ENCODE results near the gene TSHR. TPM values are rescaled to one million over a fixed set of nuclear protein-coding genes. Genes with fewer than 3 reads are reported as not detected.

Gene TSHR
- total RNA-seq, 1 experiment from 2014 or later: not detected

DNA sequence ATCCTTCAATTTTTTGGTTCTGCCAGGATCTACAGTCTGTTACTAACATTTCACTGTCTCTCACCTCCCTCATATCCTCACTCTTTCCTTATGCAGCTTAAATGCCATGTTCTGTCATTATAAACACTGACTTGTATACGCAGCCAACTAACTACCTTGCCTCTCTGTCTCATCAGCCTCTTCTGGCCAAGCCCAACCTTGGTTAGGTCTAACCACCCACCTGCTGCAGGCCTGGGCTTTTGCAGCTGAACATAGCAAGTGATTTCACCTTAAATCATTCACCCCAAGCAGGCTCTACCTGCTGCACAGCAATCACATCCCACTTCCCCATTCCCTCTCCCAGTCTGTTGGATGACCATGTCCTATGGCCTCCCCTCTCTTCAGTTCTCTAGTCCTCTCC lies 173.8 kb downstream of the TSHR start:
- Mint-ChIP-seq H3K4me3 (no peak overlapping the region), H3K9me3 (no peaks in the 10 kb centered on the region), H3K4me1 (no peaks in the 10 kb centered on the region), H3K27ac (no peak overlapping the region), H3K27me3 (ENCODE audit: low read depth) (no peaks in the 10 kb centered on the region; the same call in 1 of the 2 replicates), H3K36me3 (ENCODE audit: insufficient read depth in 1 of 3, low read depth in 3 of 3) (no peaks in the 10 kb centered on the region)
- Histone ChIP-seq H3K4me2 (ENCODE audit: insufficient read depth, insufficient read length, low read length) (no peak overlapping the region), H3K27ac (ENCODE audit: insufficient read length, low read depth, low read length) (no peak overlapping the region), H2BK5ac (ENCODE audit: insufficient read length, low read length) (no peak overlapping the region), H3T11ph (ENCODE audit: low read length) (no peak overlapping the region), H2BK12ac (ENCODE audit: insufficient read length, low read depth, low read length) (no peak overlapping the region), H2BK15ac (ENCODE audit: low read depth, low read length) (no peak overlapping the region), H3K4ac (ENCODE audit: low read depth, low read length) (no peak overlapping the region), H4K91ac (ENCODE audit: insufficient read length, low read depth, low read length) (no peak overlapping the region), H3K9me3 (ENCODE audit: control insufficient read depth, low read depth, low read length) (no peaks in the 10 kb centered on the region), H2AK5ac (ENCODE audit: insufficient read length, low read length) (no peak overlapping the region), H3K56ac (ENCODE audit: insufficient read length, low read depth, low read length) (no peak overlapping the region), H3K27me3 (ENCODE audit: insufficient read depth, low read length) (no peaks in the 10 kb centered on the region), H3K9ac (ENCODE audit: extremely low read depth, insufficient read length, low read length) (no peak overlapping the region), H3K14ac (ENCODE audit: insufficient read depth, low read length) (no peak overlapping the region), H3K79me2 (ENCODE audit: insufficient read depth, low read length) (no peaks in the 10 kb centered on the region), H3K23ac (ENCODE audit: insufficient read length, low read depth, low read length) (no peak overlapping the region), H3K4me1 (ENCODE audit: insufficient read depth, low read length) (no peaks in the 10 kb centered on the region), H2BK20ac (ENCODE audit: low read depth, low read length, poor library complexity, severe bottlenecking) (no peak overlapping the region), H3K18ac (ENCODE audit: insufficient read length, low read depth, low read length) (no peak overlapping the region), H2AFZ (ENCODE audit: low read length) (no peak overlapping the region), H4K5ac (ENCODE audit: insufficient read length, low read depth, low read length) (no peak overlapping the region), H3K23me2 (ENCODE audit: insufficient read length, low read depth, low read length, poor library complexity, severe bottlenecking) (no peaks in the 10 kb centered on the region), H3K79me1 (ENCODE audit: insufficient read depth, low read depth, low read length, poor library complexity, severe bottlenecking) (no peaks in the 10 kb centered on the region), H4K8ac (replicated peaks; ENCODE audit: insufficient read length, low read depth, low read length) (no peak overlapping the region), H2BK120ac (ENCODE audit: low read depth, low read length, poor library complexity, severe bottlenecking) (no peak overlapping the region), H4K20me1 (ENCODE audit: control insufficient read depth, insufficient read depth, insufficient read length) (no peaks in the 10 kb centered on the region)
- DNase-seq: no peak
- TF ChIP-seq CTCF (conservative IDR thresholded peaks at IDR 0.05): no peak
- no CpG with 5 or more reads among the region's 1 CpG for WGBS (ENCODE audit: extremely low coverage, insufficient read length, low lambda C conversion rate)

All from H9 (cell line).